Endometrium (tissue), 2 donors: Measurements from ENCODE around the gene MEIS2.

ENCODE experiments used
- FAIRE-seq: peaks from 2 replicates; lab custom pipeline; 2012; peaks lifted over from hg19 to GRCh38; lab: Jason Lieb, UNC
- donor health status: control.
- donor health status: control.

The MEIS2 gene

DNA sequence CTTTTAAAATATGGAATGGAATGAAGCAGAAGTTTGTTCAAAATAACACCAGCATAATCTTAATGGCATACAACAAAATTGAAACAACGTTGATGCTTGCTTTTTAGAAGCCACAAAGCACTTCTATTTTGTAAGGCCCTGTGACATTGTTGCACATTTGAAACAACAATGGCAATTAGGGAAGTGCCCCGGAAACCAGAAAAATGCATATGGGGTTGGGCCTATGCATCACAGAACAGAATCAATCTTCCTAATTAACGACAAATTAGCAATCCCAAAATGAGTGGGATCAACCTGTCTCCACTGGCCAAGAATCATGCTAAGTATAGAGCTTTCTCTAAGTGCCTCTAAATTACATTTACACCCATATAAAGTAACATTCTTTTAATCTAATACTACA lies 168.9 kb downstream of the MEIS2 start:
- no peak for FAIRE-seq

DNA sequence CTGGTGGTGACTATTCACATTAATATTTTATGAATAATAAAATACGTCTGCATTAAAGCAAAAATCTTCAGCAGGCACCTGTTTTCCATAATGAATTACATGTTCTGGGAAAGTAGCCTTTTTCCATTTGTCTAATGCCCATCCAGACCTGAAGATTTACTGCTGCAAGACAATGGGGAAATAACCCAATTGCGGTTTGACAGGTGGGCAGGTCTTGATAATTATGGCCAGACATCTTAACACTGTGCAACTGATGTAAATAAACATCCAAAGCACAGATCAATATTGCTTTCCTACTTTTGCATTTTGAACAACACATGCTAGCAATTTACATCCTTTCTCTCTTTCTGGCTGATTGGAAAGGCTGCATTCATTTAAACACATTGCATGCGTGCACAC lies 173.9 kb downstream of the MEIS2 start:
- no peak for FAIRE-seq

DNA sequence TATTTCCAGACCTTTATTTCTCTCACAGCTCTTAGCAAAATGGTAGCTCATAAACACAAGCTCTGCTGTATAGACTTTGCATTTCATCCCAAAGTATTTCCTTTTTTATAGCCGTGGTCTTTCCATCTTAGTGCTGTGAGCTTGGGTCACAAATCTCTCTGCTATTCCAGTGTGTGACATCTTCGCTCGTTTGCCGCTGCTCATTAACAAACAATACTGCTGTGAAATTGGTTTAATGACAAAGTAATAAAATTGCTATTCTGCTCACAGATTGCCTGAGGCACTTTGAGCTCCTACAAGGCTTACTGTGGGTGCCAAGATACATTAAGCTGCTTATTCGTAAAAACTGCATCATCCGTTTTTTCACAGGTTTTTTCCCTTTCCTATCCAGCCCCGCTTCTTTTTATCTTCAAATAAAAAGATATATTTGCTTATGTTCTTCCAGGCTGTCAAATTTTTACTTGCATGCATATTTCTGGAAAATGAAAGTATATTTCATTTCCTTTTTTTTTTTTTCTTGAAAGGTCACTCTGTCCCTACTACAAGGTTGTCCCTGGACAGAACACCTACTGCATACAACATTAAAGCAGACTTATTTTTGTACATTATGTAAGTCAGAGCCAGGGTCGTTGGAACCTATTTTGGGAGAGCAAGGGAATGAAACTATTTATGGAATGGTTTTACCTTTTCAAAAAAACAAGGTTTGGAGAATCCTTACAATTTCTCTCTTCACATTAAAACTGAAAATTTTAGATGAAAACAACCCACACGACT lies 174.5 kb downstream of the MEIS2 start:
- no peak for FAIRE-seq

- no peak for FAIRE-seq
Observed at GRCh38 chr15:36925049-36925448, 175.3 kb downstream of the MEIS2 start.

DNA sequence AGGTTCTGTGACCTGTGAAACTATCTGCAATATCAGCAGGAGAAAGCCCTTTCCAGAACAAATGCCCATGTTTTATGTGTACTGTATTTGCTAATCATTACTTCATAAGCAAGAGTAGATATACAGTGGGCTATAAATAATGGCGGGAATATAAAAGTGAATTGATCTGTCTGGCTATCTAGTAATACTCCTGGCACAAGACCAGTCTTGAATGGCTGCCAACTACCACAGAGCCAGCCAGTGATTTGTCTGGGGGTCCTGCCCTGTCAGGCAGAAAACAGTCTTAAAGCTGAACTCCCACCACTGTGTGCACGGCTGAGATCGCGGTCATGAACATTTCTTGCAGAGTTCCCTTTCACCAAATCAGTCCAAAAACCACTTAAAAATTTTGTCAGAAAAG lies 176.3 kb downstream of the MEIS2 start:
- no peak for FAIRE-seq

DNA sequence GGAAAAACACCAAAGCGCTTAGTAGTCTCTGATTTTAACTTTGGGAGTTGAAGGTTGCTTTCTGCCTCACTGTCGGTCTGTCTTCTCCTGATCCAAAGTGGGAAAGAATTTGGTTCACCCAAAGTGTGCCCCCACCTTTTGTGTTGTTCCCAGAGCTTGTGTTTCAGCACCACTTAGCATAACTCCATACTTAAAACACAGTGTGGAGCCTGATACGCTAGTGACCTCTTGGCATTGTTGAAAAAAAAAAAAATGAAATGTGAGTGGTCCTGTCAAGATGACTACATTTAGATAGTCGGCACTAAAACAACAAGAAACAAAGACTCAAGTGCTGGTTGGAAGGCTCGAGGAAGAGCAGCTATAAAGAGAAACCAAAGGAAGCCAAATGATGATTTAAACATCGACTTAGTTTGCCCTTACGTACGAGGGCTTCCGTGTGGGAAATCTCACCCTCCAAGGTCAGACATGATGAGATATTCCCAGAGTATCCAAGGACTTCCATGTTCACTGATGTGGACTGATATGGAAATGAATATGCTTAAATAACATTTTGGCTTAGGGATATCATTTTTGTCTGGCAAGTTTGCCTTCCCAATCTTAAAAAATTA lies 178.8 kb downstream of the MEIS2 start:
- no peak for FAIRE-seq

DNA sequence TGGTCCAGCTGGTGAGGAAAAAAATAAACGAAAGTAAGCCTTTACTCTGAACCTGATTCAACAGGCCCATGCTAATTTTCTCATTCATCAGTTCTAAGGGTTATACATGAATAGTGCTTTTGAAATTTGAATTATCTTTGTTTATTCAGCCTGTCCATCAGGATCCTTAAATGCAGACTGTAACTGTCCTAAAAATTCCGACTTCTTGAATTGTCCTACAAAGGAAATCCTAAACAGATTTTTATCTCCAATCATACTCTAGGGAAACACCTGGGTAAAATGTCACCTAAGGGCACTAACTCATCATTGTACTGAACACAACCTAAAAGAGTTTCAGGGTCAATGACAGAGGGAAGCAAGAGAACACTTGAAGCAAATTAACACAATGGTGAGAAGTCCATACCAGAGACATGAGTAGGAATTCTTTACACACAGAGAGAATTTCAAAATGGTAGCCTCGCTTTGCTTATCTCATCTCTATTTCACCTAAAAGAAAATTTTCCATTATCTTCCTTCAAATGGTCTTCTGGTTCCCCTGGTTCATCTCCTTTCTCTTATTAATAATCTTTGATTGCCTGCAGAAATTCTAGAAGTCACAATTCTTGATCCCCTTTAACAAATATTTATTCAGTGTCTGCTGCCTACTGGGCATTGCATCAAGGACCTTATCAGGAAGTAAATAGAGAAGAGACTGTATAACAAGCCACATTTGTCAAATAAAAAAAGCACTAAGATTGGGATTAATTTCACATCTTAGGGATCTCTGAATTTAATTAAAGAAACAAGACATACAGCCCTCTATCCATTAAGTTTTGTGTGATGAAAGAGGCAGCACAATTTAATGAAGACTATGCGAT lies 182.7 kb downstream of the MEIS2 start:
- no peak for FAIRE-seq

GRCh38 chr15:36914960-36915808 lies 185.2 kb downstream of the MEIS2 start:
- FAIRE-seq: no peak

DNA sequence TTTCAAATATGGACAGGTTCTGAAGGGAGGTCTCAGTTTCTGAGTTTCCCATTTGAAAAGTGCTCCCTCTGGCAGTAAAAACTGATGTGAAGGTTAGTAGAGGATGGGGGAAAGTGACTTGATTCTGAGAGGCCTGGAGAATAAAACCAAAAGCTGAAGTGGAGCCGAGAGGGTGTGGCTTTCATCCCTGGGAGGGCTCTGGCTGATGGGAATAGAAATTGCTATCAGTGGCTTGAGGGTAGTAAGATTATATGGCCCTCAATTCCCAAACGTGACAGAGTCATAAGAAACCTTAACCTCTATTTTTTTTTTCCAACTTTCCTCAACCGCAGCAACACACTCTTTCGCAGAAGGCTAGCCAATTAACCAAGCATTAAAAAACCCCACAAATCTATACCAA lies 185.9 kb downstream of the MEIS2 start:
- no peak for FAIRE-seq

DNA sequence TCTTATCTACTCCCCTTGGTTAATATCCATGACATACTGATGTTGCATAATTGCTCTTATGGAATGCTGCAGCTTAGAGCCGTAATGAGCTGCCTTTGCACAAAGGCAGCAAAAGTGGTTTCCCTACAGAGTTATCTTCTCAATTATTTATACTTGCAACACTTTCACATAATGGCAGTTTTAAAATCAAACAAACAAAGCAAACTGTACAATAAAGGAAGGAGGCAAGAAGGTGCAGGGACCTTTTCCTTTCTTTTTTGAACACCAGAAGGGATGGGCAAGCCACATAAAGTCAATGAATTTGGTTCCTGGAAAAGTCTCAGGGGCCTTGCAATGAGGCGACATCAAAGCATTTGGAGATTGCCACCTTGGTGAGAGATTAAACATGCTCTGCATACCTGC lies 188.0 kb downstream of the MEIS2 start:
- no peak for FAIRE-seq

DNA sequence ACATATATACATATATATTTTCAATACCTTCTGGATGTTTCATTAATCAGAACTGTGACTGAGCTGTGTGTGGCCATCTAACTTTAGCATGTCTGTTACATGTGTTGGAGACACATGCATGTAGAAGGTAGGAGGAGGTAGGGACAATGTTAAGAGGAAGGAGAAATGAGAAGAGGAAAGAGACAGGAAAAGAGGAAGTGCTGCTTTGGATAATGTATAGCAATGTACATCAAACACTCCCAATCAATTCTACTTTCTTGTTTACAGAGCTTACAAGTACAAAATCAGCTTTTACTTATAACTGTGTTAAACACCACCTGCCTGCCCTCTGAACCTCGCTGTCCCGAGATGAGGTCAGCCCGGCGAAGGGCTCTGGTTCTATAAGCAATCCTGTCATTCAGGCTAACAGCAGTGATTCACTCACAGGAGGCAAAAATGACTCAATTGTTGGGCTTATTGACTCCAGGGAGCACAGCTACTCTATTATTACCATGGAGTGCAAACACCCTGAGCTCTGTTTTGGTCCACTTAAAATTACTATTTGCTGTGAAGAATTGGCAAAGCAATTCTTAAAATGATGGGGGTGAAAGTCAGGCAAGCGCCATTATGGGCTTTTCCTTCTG lies 188.9 kb downstream of the MEIS2 start:
- no peak for FAIRE-seq

GRCh38 chr15:36908991-36909390 lies 191.4 kb downstream of the MEIS2 start:
- FAIRE-seq: no peak

DNA sequence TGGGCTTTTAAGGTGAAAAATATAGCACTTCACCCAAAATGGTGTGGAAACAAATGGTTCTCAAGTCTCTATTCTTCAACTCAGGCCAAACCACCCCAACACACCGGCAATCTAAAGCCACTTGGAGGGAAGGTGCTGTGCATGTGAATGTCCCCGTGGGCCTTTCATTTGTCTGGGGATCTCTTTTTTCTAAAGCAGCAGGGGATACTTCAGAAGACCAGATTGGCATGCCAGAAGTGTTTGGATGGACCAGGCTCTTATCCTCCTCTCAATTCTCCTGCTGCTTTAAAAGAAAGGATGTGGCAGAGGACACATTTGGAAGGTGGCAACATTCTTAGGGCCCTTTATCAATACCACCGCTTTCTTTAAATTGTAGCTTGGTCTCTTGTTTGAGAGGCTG lies 193.1 kb downstream of the MEIS2 start:
- no peak for FAIRE-seq

GRCh38 chr15:36905908-36906307 lies 194.4 kb downstream of the MEIS2 start:
- FAIRE-seq: no peak

DNA sequence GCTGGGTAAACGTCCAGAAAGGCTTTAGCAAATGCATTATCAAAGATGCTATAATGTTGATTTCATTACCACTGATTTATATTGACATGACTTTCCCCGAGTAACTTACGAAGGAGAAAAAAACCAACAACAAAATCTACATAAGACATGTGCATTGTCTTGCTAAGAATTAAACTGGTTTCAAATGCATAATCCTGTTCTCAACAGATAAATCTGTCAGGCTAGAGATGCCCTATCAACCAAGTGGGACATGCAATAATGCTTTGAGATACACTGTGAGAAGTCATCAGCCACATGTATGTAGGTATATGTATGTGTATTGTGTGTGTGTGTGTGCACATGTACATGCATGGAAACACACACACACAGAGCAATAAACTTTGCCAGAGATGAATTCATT lies 195.6 kb downstream of the MEIS2 start:
- no peak for FAIRE-seq

DNA sequence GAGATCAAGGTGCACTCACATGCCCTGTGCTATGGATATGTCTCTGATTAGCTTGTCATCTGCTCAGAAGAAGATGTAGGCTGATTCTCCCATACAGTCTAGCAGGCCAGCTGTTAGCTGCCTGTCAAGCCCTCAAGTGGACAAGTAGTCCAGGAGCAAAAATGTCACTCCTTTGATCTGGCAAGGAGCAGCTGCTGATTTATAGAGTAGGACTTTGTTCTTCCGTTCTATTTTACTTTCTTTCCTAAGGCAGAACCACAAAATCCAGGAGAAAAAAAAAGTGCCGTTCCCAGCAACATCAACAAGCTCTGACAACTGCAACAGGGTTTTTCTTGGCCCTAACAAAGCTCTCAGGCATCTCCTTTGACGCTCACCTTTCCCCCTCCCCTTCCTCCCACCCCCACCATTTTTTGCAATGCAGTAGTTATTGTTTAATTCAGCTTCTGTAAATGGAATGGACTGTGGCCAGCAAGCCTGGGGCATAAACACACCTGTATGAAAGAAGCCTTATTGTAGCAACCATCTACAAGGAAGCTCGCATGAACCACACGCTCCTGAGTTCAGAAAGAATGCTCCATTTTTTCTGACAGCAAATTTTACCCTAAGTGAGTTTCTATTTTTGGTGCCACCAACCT lies 196.3 kb downstream of the MEIS2 start:
- no peak for FAIRE-seq

GRCh38 chr15:36903195-36903594 lies 197.2 kb downstream of the MEIS2 start:
- no peak for FAIRE-seq

DNA sequence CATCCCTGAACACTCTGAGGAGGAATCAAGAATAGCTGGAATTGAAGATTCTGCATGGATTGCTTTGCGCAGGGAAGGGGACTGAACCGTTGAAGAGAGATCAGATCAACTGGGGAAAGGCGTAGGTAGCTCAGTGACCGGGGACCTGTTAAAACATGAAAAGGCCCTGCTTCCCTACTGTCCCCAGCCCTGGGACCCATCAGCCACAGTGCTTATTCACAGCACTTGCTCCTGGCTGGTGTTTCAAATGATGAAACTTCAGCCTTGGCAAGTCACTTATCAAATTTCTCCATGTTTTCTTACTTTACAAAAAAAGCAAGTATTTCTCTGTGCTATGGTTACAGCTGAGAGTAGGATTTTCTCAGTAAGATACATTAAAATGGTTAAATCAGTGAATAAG lies 199.3 kb downstream of the MEIS2 start:
- FAIRE-seq: no peak

- no peak for FAIRE-seq
Observed at GRCh38 chr15:36899696-36900095, 200.7 kb downstream of the MEIS2 start.

- FAIRE-seq: no peak
Observed at GRCh38 chr15:36898536-36899126, 201.7 kb downstream of the MEIS2 start.

GRCh38 chr15:36897834-36898233 lies 202.5 kb downstream of the MEIS2 start:
- no peak for FAIRE-seq
